ENCODE results near the gene GTF3C4.

Gene GTF3C4, protein sequence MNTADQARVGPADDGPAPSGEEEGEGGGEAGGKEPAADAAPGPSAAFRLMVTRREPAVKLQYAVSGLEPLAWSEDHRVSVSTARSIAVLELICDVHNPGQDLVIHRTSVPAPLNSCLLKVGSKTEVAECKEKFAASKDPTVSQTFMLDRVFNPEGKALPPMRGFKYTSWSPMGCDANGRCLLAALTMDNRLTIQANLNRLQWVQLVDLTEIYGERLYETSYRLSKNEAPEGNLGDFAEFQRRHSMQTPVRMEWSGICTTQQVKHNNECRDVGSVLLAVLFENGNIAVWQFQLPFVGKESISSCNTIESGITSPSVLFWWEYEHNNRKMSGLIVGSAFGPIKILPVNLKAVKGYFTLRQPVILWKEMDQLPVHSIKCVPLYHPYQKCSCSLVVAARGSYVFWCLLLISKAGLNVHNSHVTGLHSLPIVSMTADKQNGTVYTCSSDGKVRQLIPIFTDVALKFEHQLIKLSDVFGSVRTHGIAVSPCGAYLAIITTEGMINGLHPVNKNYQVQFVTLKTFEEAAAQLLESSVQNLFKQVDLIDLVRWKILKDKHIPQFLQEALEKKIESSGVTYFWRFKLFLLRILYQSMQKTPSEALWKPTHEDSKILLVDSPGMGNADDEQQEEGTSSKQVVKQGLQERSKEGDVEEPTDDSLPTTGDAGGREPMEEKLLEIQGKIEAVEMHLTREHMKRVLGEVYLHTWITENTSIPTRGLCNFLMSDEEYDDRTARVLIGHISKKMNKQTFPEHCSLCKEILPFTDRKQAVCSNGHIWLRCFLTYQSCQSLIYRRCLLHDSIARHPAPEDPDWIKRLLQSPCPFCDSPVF

DNA sequence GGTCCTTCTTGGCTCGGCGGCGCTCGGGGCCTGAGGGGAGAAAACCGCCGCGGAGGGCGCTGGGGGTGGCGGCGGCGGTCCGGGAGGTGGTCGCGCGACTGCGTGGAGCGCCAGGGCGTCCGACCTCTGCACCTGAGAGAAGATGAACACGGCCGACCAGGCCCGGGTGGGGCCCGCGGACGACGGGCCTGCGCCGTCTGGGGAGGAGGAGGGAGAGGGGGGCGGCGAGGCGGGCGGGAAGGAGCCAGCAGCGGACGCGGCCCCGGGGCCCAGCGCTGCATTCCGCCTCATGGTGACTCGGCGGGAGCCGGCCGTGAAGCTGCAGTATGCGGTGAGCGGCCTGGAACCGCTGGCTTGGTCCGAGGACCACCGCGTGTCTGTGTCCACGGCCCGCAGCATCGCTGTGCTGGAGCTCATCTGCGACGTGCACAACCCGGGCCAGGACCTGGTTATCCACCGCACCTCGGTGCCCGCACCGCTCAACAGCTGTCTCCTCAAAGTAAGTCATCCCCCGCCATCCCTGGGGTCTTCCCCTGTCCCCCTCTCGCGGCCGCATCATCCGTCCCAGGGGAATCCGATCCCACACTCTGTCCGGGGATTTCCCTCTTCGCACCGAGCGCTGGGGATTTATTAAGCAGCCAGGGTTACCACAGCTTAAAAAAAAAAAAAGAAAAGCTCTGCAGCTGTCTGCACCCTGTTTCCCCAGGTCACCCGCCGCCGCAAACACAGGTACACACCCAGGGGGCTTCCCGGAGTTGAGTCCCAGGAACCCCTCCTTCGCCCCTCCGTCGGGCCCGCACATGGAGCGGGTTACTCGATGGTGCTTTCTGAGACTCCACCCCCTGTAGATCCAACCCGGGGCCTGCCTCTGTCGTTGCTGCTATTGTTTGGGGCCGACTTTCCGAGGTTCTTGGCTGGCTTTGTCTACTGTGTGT lies at the start of gene GTF3C4:
Gene GTF3C4, plus strand, starts transcription at position 8 of the 935 bp plus-strand sequence. Its CDS starts 135 bp downstream, at position 143.
- FAIRE-seq, result no peak

DNA sequence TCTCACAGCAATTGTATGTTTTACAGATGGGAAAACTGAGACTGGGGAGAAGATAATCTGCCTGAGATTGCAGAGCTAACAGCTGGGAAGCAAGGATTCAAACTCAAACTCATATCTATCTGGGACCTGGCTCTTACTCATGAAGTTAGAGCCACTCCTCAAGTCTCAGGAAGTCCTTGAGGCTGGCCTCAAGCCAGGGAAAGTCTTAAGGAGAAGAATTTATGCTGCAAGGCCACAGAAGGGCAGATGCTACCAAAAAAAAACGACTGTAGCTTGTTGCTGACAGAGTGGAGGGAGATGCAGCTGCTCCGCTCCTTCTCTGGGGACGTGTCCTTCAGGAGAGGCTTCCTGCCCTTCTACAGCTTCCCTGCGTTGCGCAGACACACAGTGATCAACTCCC lies 48.1 kb upstream of the GTF3C4 start:
- FAIRE-seq, result no peak

DNA sequence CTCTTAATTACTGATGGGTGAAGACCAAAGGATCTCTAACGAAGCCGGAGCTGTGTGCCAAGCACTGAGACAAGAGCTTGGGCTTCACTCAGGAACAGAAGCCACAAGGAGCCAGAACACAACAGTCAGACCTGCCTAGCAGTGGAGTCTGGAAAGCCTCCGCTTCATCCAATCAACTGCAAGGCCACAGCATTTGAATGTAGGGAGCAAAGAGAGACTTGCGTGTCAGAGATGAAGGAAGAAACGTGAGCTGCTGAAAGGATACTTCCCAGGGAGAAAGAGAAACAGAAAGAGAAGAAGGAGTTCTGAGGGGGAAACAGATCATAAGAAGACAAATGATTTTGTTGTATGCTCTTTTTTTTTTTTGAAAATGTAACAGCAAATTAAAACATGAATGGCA lies 44.0 kb upstream of the GTF3C4 start:
- FAIRE-seq, result no peak

DNA sequence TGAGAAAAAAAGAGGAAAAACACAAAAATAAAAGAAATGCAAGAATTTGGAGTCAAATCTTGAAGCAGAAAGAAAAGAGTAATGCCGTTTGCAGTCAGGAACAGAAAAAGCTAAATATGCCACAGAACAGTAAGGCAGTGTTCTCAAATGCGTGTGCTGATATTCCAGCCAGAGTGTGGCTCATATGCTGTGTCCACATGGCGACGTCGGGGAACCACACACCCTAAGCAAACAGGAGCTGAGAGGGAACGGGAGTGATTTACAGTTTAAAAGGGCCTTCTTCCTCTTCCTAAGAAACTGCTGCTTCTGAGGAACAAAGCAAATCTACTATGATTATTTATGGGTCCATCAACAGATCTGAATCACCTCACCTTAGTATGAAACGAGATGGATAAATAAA lies 43.2 kb upstream of the GTF3C4 start:
- FAIRE-seq, result no peak

DNA sequence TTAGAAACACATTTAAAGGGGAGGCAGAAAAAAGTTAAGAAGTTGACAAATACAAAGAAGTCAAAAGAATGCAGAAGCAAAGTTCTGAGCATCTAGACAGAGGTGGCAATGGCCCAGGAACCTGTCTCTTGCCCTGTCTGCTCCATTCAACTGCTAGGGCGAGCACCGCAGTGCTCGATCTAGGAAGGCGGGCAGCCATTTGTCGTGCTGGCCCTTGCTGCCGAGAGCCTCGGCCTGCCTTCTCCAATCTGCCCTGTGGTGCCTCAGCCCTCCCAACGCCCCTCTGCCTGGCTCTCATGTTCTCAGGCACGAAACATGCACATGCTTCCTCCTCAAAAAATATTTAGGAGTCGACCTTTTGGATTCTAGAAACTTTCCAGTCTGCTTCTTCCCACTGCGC lies 42.7 kb upstream of the GTF3C4 start:
- no peak for FAIRE-seq

DNA sequence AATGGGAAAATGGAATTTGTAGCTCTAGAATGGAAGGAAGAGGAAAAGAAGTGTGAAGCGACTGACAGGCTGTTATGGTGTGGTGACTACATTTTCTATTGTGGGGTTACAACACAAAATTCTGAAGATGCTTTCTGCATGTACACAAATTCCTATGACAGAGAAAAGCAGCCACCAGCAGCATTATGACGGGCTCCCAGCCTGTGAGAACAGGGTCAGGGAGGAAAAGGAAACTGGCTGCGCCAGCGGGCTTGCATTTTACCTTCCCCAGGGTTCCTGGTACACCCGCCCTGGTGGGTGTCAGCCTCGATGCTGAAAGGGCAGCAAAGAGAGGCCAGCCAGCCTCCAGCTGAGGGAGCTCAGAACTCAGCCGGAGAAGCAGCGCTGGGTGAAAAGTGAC lies 41.5 kb upstream of the GTF3C4 start:
- FAIRE-seq, result no peak

DNA sequence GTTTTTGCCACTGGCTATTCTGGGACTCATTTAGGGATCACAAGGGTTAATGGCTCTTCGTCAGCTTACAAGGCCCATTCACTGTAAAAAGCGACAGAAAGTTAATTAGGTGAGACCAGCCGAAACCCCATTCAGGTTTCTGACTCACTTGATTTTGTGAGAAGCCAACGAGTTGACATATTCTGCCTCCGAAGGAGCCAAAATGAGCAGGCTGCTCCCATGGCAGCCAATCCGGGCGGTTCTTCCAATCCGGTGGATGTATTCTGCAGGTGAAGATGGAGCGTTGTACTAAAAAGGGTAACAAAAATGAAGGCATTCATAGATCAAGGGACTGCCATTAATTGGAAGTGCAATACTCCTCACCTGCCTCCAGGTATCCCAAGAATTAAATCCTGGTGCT lies 40.1 kb upstream of the GTF3C4 start:
- FAIRE-seq, result no peak

DNA sequence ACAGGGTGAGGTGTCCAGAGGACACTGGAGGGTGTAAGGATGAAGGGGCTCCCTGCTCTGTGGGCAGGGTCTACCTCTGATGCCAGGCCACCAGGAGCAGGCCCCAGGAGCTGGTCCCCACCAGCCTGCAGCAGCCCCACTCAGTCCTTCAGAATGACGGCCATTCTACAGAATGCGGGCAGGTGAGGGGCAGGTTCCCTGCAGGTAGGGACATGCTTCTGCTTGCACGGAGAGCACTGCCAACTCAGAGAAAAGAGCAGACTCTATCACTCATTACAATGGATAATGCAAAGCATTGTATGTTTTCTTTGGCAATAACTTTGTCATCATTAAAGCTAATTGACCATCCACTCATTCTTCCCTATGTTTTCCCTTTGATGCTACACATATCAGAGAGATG lies 39.5 kb upstream of the GTF3C4 start:
- no peak for FAIRE-seq

DNA sequence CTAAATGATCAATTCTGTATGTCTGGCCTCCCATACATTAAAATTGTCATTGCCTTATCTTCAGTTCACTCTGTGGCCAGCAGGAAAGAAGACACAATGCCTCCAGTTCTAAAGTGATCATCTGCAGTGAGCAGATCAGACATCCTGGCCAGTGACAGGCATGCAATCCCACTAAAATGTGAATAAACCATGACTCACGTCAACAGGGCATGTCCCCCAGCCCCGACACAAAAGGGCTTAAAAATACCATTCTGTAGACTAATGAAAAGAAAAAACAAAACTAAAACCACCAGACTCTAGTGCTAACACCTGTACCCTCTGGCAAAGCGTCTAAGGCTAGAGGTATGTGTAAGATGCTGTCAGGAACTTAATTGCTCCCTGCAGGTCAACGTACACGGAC lies 39.0 kb upstream of the GTF3C4 start:
- no peak for FAIRE-seq

DNA sequence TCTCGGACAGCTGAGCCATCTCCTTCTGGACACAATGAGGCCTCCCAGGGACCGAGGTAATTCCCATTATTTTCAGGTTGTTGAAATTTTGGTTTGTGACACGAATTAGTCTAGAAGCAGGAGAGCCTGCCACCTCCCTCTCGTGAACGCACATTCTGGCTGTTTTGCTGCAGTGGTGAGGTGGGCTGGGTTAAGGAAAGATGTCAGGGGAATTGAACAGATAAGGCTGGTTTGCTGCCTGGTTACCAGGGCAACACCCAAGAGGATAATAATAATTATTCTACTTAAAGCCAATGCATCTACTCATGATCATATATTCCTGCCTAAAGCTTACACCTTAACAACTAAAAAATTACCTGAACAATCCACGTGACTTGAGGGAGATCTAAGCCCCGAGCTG lies 38.6 kb upstream of the GTF3C4 start:
- no peak for FAIRE-seq

DNA sequence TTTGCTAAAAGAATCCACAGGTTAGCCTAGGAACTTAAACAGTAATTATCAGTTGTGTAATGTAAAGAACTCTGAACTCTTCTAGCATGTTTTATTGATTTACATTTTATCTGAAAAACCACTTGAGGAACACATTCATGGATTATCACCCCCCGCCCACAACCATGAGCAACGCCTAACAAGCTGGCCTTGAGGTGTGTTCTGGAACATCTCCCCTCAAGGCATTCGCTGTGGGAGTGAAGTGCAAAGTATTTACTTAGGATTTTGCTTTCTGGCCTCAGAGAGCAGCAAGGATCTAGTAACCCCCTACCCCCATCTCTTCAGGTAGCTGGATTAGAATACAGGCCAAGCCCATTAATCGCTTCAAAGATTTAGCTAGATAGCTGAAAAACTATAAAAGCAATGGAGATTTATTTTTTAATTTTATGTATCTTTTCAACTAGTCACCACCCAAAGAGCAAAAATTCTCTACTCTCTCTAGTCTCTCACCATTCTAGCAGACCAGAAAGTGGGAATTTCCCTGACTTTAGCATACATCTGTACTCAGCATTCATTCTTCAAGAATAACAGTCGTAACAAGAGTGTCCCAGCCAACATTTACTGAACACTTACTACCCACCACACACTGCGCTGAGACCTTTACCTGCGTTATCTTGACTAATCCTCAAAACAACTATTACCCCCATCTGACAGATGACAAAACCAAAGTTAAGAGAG lies 37.7 kb upstream of the GTF3C4 start:
- FAIRE-seq, result no peak

DNA sequence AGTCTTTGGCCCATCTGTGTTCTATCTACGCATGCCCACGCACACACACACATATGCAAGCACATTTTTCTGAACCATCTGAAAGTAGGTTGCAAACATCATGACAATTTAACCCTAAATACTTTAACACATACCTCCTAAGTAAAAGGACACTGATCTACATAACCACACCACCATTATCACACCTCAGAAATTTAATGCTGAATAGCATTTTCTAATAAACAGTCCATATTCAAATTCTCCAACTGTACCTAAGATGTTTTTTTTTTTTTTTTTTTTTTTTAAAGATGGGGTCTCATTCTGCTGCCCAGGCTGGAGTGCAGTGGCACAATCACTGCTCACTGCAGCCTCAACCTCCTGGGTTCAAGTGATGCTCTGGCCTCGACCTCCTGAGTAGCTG lies 35.9 kb upstream of the GTF3C4 start:
- FAIRE-seq, result no peak

DNA sequence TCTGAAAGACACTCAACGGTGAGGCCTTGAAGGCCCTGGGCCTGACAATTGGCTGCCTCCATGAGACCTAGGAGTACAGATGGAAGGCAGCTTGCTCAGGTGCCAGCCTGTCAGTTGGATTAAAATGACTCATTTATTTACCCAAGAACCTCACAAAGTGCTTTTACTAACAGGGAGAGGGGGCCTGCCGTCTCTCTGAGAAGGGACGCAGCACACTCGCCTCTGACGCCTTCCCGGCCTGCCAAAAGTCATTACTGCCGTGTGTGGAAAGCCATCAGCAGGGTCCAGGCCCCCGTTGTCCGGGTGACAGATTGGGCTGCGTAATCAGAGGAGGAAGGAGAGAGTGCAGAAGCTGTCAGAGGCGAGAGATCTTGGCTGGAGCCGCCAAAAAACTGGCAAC lies 32.9 kb upstream of the GTF3C4 start:
- no peak for FAIRE-seq

DNA sequence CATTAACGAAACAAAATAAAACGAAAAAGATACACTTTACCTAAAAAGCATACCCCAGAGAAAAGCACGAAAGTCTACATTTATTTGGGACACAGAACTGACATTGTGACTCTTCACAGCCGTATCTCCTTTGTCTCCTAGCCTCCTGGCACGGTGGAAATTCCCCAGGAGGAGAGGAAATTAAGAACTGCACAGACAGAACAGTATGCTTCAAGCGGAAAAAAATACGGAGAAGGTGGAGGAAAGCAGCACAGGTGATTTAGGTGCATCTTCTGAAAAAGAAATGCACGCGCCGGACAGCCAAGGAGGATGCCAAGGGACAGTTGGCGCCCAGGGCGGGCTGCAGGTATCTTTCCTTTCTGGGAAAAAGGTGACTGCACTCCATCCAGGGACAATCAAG lies 32.5 kb upstream of the GTF3C4 start:
- no peak for FAIRE-seq

DNA sequence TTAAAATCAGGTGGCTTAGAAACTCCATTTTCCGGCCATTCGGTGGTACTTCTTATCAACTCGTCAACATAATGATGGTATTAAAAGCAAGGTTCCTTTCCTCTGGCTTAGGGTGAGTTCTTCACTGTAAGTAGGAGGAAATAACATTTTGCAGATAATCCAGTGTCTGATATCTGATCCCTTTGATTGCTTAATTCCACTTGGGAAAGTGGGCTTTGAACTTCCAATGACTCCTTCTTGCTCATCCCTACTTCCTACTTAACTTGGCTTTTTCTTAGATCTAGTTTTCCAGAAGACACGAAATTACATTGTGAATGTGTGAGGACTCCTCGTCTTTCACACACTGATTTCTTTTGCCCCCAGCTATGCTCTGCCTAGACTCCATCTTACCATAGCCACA lies 32.0 kb upstream of the GTF3C4 start:
- FAIRE-seq, result no peak

DNA sequence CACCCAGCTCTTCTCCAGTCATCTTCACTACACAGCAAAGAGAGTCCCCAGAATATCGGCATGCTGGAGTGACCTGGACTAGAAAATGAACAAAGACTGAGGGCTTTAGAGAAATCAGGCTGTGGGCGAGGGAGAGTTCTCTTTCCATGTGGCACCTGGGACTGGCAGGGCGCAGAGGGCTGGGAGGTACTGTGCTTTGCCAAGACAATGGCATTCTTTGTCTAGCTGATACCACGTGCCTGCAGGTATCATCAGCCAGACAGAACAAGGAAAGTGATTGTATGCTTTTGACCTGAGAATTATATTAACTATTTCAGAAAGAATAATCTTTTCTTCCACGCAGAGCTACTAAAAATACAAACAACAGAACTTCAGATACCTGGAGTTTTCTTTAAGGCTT lies 30.9 kb upstream of the GTF3C4 start:
- no peak for FAIRE-seq

DNA sequence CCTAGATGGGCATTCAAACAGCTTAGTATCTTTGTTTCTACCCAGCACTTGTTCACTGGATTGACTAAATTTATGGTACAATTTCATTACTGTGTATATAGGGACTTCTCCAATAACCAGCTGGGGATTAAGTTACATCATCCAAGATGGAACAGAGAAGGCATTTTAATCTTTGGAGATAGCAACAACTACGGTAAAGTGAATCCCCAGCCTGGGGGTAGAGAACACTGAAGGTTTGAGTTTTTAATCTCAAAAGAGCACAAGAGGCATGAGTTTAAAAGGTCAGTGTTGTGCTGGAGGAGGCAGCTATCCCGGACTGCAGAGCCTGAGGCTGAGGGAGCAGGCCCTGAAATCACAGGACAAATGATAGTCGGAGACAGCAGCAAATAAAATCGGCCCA lies 29.0 kb upstream of the GTF3C4 start:
- no peak for FAIRE-seq

DNA sequence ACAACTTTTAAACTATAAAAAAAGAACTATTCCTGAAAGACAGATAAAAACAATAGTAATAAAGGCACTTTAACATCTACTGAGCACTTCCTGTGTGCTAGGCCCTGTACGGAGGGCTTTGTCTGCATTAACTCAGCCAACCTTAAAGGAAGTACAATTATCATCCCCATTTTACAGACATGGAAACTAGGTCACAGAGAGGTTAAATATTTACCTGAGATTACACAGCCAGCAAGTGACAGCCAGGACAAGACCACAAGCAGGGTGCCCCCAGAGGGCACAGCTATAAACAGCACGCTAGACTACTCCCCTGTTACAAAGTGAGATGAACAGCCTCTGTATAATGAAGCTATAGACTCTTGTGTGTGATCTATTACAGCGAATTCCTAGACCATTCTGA lies 26.0 kb upstream of the GTF3C4 start:
- FAIRE-seq, result no peak

DNA sequence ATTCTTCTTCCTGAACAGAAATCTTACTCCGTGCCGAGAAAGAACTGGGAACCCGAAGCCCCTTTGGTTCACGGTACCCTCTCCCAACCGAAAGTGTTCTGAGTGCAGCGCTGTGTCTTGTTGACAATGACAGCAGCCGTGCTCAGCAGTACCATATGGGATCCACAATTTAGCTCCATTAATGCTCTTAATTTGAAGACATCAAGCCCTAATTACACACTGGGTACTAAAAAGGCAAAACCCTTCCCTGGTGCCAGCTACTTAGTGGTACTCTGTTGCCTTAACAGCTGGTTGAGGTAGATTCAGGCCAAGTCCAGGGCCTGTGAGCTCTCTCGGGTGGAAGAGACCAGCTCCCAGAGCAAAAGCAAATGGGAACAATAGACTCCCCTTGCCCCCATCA lies 25.0 kb upstream of the GTF3C4 start:
- FAIRE-seq, result no peak

DNA sequence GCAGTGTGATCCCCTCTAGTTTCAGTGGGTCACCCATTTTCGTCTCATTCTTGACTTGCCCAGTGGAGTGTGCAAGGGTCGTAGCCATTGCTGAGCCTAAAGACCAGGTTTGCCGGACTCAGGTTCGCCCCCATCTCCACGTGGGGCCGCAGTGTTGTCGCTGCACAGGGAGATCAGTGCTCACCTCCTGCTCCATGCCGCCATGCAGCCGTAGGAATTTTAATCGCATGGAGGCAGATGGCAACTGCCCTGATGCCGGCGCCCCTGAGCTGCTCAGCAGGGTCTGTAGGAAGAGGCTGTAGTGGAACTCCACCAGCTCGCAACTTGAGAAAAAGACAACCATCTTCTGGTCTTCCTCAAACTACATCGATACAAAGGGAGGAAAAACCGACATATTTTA lies 24.6 kb upstream of the GTF3C4 start:
- no peak for FAIRE-seq

DNA sequence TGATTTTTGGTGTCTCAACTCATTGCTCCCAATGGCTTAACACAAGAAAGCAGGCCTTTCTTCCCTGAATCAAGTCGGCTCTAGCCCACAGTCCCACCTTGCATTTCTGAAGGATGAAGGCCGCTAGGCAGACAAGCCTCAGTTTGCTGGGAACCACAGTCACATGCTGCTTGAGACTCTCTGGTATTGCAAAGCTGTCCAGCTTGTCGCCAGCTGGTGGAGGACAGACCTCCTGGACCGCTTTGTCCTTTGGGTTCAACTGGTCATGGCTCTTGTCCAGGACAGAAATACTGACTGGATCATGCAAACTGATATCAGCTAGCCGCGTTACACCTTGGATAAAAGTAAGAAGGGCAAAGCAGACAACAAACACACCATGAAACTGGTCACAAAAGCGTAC lies 23.5 kb upstream of the GTF3C4 start:
- FAIRE-seq, result no peak

DNA sequence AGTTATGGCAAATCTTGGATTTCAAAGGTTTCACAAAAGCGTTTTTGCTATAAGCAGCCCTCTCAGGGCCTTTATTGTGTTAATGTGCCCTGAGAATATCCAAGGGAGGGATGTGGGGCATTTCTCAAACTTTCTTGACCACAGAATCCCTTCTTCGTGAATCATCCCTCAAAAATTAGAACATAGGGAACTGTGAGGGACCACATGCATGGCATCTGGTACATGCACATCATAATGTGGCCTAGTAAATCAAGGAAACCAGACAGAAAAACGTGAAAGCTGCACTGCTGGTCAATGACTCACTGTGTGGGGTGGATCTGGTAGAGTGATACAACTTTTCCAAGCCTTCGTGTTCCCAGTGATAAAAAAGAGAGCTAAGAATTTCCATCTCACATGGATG lies 22.9 kb upstream of the GTF3C4 start:
- no peak for FAIRE-seq

DNA sequence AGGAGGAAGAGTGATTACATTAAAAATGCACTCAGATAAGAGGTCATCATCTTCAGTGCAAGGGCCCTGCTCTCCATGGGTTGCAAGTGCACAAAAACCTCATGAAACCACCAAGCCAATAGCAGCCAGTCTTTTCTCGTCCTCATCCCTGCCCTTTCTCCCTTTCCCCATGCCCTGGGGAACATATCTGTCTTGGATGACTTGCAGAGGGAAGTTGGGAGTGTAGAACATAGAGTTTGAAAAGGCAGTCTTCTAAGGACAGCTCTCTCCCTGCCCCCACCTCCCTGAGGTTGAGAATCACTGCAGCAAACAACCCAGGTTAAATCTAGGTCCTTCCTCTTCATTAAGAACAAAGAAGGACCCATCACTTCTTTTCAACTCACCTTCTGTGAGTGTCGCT lies 22.5 kb upstream of the GTF3C4 start:
- FAIRE-seq, result no peak
